HG02623 (cell line): ENCODE results near the gene SERTM1.

Source experiments
- ATAC-seq: cut with Tn5 transposase; IDR thresholded peaks from one replicate; pipeline ENCODE4 v1.9.1; 2021; ENCODE audit warnings: moderate library complexity; ENCODE audit not compliant: unreplicated experiment

SERTM1 gene

DNA sequence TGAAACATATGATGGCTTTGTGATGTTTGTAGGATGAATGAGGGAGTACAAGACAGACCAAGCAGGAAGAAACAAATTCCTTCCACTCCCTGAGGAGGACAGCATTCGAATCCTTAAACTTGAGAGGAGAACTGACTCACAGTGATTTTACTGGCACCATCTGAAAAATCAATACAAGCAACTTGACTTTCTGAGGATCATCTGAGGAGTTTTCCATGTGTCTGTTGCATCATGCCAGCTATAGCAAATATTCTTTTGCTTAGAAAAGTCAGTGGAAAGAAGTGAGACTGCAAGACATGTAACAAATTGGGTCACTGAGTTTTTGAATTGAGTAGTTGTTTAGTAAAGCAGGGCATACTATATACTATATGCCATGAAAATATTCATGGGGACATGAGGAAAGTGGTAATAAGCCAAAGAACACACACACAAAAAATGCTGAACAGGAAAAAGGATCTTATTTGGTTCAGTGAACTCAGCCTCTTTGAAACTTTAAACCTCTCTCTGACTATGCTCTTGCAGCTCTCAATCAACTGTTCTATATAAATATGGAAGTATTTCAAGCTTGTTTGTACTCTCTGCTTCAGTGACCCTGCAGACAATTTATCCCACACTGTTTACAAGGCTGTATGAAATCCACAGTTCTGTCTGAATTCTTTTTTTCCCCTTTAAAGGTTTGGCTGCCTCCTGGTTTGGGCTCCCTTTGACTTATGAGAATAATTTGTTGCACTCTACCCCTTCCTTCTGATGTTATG lies 35.5 kb downstream of the SERTM1 start:
- no peak for ATAC-seq

DNA sequence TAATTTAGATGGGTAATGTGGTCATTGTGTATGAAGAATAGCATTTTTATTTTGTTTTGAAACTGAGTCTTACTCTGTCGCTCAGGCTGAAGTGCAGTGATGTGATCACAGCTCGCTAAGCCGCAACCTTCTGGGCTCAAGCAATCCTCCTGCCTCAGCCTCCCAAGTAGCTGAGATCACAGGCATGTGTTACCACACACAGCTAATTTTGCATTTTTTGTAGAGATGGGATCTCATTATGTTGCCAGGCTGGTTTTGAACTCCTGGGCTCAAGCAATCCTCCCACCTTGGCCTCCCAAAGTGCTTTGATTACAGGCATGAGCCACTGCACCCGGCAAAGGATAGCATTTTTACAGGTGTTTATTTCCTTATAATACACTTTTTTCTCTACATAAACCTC lies 36.6 kb downstream of the SERTM1 start:
- no peak for ATAC-seq

DNA sequence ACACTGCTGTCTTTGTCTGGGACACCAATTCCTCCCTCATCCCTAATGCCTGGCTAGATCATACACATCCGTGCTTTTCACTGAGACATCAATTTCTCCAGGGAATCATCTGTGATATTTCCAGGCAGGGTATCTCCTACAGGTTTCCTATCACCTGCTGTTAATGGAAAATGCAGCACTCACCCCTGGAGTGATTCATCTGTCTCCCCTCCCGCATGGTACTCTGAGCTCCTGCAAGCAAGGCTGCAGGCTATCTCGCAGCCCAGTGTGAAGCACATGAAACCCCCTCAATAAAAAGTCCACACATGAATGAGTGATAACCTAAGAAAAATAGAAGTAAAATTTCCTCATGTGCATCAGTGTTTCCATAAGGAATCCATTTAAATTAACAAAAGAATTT lies 38.5 kb downstream of the SERTM1 start:
- ATAC-seq, result no peak

DNA sequence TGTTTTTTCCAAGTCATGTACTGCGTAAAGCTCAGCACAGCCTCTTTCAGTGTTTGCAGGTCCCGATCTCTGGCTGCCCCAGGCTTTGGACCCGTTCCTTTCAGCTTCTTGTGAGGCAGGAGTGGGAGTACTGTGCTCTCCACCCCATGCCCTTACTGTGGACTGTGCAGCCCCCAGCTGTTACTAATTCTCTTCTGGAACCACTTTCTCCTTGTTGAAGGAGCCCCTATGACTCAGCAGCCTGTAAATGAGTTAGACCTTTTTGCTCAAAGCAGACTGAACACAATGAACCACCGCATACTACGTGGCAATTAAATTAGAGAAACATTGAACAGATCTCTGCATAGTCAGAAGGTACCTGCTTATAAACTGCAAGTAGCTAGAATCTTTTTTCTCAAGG lies 39.0 kb downstream of the SERTM1 start:
- no peak for ATAC-seq

DNA sequence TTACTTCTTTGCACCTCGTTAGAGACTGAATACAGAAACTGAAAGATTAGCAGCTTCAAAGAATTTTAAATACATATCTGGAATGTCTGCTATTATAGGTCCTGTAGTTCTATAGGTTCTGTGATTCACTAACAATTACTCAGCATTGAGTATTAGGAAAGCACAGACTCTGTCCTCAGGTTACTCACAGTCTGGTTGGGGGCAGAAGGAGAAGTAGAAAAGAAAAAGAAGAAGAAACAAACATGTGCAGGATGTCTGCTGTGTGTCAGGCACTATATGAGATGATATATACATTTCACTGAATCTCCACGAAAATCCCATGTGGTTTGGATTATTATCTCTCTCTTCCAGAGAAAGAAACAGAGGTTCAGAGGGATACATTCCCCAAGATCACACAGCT lies 40.1 kb downstream of the SERTM1 start:
- no peak for ATAC-seq

DNA sequence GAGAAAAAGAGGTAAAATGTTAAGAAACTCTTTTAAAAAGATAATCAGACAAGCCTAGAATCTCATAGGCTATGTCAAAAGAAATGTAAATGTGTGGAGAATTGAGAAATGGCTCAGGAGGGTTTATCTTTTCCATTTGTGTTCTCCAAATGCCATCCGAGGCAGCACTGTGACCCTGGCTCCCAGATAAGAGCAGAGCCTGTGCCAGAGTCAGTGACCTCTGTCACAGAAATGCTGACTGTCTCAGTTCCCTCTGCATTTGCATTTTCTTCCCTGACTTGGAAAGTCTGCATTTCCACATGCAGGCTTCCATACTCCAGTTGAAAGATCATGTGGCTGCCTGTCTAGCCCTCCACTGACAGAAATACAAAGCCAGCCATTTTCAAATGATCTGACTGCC lies 42.0 kb downstream of the SERTM1 start:
- no peak for ATAC-seq

DNA sequence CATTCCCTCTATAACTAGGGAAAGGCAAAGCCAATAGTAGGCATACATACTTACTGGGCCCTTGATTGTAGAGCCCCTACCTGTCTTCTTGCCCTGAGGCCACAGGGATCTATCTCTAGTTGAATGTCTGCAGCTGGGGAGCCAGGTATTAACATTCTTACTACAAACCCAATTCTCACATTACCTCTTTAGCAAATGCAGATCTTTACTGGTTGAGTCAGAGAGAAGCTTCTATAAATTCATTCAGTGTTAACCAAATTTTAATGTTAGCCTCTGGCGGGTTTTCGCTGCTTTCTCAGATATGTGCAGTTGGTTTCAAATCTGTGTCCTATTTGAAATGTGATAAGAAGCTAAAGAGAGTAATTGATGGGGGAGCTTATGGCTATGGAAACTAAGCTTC lies 43.2 kb downstream of the SERTM1 start:
- no peak for ATAC-seq

DNA sequence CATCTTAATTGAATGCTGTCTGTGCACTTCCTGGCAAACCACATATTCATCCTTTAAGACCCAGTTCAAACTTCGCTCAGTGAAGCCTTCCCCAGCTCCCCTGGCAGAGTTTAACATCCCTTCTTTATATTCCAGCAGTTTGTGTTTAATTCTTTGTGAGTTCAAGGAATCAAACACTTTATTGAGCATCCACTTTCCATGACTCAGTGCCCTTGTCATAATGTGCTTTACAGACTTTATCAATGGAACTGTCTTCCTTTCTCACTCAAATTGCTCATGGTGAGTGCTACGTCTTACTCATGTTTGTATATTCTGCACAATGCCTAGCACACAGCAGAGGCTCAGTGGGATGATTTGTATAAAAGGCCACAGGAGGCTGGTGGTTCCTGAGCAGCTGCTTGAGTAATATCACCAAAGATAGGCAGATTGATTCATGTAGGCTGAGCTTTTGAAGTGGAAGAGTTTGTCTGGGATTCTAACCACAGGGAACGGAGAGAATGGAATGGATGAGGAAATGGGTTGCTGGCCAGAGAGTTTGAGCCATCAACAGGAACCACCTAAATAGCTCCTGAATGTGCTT lies 44.2 kb downstream of the SERTM1 start:
- no peak for ATAC-seq

DNA sequence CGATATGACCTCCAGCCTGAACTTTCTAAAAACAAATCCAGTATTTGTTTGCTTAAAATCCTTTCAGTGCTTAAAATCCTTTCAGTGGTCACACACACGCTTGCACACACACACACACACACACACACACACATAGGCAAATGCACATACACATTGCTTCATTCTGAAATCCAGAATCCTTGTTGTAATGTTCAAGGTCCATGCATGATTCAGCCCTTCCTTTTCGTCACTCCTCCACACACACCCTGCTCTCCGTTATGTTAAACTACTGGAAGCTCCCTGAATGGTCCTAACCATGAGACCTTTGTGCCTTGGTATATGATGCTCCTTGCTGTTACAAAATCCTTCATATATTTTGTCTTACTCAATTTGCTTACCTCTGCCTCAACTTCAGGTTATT lies 44.9 kb downstream of the SERTM1 start:
- ATAC-seq, result no peak

DNA sequence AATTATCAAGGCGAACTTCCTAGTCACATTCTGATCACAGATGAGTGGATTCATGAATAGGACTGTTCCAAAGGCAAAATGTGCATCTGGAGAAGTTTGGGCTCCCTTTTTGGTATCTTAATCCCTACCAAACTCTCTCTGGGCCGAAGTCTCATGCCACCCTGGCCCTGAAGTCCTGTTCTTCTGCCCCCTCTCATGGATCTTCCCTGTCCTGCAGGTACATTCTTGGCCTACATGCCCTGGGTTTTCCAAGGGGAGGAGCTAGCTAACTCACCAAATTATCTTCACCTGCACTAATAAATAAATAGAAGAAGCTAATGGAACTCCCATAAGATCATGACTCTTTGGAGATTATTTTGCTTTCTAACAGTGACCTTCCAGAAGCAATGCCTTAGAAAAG lies 50.3 kb downstream of the SERTM1 start:
- ATAC-seq, result no peak

DNA sequence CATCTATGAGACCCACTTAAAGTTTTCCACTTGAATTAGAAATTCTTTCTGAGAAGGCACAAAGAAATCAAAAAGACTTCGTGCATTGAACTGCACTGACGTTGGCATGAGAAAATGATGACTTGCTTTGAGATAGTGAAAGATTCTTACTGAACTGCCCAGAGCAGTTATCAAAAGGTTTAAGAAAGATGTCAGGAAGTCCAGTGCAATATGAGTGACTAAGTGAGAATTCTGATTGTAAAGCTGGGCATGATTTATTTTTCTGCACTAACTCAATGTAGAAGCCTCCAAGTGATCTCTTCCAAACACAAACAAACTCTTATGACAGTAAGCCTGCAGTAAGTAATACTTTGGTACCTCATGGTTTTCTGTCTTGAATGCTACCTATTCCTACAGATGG lies 52.1 kb downstream of the SERTM1 start:
- ATAC-seq, result no peak

DNA sequence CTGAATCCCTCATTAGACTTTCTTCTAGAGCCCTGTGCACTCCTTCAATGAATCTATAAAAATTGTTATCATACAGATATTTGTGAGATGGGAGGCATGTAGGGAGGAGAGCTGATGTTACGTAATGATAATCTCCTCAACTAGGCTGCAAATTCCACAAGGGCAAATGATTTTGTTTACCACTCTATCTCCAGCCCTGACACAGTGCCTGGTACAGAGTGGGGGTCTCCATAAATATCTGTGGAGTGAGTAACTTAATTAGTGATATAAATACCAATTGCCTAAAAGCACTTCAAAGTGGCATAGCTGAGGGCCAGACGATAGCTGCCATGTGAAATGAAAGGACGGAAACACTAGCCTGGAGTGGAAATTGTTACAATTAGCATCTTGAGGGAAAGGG lies 54.2 kb downstream of the SERTM1 start:
- no peak for ATAC-seq

DNA sequence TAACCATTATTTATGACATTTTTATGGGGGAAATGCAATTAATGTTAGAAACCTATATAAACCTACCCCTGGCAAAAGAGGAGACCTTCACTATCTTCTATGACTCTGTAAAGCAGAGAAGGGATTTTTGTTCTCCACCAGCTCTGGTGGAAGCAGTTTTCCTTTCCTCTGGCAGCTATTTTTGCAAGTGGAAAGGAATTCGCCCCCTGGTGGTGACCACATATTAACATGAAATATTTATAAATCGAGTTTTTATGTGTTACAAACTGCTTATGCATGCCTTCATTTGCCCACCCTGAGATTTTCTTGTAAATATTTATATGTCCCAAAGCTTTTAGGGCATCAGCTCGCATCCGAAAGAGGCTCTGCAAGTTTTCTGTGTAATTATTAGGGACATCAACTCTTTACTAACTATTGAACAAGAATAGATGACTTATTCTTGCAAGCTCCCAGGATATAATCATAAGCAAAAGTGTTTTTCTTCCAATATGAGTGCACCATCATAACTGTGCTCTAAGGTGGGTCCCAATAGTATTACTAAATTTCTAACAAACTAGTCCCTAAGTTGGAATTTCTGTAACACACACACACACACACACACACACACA lies 62.4 kb downstream of the SERTM1 start:
- ATAC-seq, result no peak

DNA sequence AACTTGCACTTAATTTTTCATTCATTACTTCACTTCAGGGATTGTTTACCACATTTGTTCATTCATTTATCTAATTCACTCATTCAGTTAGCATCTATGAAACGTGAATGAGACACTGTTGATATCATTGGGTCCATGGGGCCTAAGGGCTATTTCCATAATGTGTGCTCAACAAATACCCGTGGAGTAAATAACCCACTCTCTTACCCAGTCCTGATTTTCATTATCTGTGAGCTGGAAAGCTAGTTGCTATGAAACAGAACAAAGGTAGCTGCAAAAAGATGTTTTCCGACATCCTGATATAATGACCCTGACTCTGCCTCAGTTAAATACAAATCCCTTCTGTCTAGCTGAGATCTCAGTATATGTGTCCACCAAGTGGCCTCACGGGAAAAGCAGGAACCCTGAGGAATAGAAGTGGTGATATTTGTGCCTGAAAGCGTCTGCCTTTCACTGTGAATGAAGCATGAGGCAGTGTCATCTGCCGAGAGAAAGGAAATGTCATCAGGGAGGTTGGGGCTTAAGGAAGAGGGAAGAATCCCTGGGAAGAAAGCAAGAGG lies 63.8 kb downstream of the SERTM1 start:
- no peak for ATAC-seq

DNA sequence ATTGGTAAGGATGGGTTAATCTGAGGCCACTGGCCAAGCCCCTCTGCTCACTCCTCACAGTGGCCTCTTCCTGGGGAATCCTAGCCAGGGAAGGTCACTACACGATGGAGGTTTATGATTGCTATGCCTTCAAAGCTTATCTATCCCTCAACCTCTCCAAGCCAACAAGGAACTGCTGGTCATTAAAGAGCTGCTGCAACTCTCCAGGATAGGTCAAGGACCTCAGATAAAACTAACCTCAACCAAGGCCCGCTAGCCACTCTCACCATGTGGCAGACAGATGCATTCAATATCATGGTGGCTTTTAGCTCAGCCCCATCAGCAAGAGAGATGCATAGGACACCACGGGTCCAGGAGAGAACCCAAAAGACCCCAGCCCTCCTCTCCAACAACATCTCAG lies 71.6 kb downstream of the SERTM1 start:
- ATAC-seq, result no peak

DNA sequence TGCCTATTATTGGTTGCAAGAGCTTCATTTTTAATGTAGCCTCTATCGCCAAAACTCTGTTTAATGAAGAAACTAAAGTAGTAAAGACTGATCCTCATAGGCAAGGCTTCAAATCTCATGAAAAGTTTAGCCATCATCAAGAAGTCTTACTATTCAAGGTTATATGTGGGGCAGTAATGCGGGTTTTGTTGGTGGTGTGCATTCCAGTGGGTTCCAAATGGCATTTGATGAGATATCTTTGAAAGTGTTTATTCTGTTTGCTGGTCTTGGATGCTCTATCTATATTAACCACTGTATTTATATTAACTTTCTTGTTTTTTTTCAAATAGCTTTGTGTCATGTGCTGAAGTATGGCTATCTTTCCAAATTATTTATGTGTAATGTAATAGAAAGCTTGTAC lies 72.2 kb downstream of the SERTM1 start:
- no peak for ATAC-seq
